GM19467 (cell line): ENCODE data around the gene NUDT9.

ENCODE experiments used
- ATAC-seq: cut with Tn5 transposase; IDR thresholded peaks from one replicate; pipeline ENCODE4 v1.9.1; 2021; ENCODE audit warnings: mild to moderate bottlenecking, moderate library complexity; ENCODE audit not compliant: unreplicated experiment

Gene NUDT9

DNA sequence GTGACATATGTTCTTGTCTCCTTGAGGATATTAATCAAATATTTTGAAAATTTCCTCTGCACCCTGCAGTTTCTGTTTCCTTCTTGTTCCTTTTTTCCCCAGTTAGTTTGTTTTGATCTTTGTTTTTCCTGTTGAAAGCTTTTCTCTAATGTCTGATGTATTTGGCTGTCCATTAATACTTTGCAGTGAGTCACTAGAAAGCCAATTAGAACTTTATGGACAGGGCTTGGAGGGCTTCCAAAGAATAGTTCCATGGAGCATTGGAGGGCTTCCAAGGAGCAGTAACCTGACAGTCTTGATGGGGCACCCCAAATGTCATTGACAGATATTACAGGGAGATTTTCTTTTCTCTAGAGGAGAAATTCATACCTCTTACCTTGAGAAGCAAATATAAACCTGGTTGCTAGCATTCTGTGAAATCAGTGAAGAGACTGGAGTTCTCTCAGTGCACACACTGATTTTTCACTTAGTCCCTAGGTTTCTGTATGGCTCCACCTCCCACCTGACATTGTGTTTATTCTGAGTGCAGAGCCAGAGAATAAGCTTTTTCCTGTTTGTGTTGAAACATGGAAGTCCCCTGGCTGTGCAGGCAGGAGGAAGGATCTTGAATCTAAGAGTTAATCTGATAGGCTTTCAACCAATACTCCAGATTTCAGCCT lies 80.3 kb downstream of the NUDT9 start:
- no peak for ATAC-seq

DNA sequence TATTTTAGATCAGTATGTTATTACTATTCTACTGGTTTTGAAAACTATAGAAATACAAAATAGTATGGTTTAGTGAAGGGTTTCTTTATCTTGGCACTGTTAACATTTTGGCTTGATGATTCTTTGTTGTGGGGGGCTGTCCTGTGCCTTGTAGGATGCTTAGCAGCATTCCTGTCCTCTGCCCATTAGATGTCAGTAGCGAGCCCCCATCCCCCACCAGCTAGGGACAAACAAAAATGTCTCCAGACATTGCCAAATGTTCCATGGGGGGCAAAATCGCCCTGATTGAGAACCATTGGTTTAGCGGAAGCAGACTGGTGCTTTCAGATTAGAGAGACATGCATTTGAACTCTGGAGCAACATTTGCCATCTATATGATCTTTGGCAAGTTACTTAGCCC lies 83.5 kb downstream of the NUDT9 start:
- no peak for ATAC-seq

DNA sequence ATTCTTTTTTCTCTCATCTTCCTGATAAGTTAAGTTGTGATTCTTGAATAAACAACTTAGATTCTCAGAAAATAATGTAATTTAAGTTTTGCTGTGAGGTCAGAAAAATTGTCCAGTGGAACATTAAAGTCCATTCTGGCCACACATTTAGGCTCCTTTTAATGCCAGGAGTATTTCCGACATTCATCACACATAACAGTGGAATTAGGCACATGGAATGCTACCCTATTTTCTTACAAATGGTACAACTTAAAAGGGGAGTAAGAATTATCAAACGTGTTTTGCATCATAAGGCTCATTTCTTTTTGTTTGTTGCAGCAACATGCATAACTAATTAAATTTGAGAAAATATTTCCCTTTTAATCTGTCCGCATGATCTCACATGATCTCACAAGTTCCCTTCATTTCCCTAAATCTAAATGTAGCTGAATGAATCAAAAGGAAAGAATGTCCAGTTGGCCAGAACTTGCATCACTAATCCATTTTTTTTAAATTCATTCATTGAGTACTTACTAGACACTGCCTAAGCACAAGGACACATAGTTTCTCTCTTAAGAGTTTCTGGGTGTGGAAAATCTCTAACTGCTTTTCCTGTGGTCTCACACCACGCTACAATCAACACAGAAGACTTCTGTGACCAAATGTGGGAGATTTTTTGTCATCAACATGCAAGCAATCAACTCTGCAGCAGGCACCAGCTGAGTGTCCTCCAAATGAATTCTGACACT lies 84.8 kb downstream of the NUDT9 start:
- no peak for ATAC-seq
